Measurements from ENCODE around the gene SNRPF.

The SNRPF gene

DNA sequence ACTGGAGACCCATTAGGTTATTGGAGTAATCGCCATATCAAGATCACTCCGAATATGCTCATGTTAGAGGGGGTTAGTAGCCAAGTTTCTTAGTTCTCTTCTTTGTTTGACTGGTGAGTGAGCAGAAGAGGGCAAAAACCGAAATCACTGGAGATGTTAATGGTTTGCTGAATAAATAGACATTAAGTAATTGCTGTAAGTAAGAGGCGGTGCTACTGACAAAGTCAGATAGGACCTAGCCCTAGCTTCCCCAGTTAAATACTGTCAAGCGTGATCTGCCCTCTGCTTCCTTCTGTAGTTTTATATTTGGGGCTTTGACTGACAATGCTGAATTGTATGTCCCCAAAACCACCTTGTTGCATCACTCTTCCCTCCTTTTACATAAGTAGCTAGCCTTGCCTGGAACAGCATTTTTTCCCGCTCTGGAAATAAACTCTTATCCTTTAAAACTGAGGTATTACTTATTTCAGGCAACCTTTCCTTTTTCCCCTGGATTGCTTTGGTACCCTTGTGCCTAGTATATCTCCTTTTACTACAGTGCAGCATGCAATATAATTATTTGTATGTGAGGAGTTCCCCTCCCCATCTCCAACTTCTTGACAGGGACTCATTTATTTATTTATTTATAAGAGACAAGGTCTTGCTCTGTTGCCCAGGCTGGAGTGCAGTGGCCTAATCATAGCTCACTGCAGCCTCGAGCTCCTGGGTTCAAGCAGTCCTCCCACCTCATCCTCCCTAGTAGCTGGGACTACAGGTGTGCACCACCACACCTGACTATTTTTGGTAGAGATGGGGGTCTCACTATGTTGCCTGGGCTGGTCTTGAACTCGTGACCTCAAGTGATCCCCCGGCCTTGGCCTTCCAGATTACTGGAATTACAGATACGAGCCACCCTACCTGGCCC is 1.4 kb downstream of the SNRPF start:
- no peak for DNase-seq

GRCh38 chr12:95862038-95862437 is 3.3 kb downstream of the SNRPF start:
- no peak for DNase-seq

DNA sequence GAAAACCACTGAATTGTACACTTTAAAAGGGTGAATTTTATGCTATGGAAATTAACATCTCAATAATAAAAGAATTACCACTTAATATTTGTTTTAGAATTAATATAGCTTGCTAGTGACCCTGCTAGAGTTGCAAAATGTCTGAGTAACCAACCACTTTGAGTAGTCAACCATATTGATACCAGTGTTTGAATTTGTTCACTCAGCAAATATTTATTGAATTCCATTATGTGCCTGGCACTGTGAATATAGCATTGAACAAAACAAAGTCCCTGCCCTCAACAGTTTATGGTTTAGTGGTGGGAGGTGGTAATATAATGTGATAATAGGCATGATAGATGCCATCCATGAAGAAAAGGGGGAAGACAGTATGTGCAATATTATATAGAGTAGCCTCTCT is 4.6 kb downstream of the SNRPF start:
- DNase-seq, result no peak

GRCh38 chr12:95870897-95871296 is 12.1 kb downstream of the SNRPF start:
- DNase-seq, result no peak

DNA sequence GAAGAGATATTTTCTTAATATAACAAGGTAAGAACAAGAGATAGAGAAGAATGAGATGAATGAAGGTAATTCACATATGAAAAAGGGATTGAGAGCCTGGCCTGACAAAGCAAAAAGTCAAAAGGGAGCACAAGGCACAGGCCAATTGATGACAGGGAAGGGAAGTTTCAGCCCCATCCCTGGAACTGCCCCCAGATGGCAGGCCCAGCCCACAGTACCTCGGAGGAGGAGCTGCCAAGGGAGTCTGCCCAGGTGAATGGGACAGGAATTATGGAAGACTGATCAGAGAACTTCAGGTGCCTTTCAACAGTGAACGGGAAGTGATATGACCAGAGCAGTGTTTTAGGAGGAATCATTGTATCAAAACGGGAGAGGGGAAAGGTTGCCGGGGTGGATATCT is 15.7 kb downstream of the SNRPF start:
- no peak for DNase-seq

- DNase-seq, result no peak
Measured at GRCh38 chr12:95877622-95878021, 18.9 kb downstream of the SNRPF start.

- DNase-seq, result no peak
Measured at GRCh38 chr12:95880895-95881294, 22.1 kb downstream of the SNRPF start.

DNA sequence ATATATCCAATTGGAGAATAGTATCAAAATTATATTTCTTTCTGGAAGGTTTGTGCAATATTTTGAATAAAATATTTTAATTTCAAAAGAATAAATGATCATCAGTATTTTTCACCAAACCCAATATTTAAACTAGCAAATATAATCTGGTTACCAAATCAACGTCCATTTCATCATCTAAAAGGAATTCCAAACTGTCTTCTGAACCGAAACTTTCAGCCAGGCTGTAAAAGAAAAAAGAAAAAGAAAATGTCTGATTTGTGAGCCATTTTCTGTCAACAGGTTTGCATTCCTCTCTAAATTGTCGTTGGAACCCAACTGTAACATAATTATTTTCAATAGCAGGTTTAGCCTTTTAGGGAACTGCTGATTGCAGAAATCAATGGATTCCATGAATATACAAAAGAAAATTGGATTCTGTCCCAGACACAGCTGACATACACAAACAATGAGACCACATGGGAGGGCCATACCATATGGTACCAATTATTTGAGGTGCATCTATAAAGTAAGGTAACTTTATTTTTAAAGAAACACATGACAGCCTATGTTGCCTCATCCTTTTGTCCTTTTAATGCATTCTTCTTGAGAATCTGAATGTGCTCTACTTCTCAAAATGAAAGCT is 22.7 kb downstream of the SNRPF start:
- no peak for DNase-seq

DNA sequence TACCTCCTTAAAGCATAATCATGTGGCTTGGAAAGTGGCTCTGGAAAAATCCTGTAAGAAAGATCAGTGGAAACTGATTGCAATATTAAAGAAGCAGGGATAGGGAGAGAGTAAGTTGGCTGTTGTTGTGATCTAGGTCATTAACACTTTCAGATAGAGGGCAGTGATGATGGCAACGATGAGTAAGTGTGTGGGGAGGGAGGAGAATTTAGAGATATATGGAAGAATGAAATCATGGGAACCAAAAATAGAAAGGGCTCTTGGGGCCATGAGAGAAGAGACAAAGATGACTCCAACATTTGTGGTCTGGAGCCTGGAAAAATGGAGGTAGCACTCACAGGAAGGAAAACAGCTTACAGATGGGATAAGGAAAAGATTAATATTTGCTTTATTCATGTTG is 23.3 kb downstream of the SNRPF start:
- DNase-seq, result no peak

- DNase-seq, result no peak
Measured at GRCh38 chr12:95882873-95883272, 24.1 kb downstream of the SNRPF start.

DNA sequence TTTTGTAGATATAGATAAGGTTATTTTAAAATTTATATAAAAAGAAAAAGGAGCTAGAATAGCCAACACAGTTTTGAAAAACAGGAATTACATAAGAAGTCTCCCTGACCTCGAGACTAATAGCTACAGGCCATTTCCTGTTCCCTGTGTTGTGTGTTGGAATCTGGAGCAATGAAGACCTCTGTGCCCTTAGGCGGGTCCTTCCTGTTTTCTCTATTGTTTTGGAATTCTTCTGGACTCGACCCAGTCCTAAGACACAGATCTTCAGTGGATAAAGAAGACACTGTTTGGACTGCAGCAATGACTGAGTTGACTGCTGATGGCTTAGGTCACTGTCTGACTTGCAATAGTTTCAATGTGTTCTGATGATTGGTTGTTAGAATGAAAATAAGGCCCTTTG is 26.2 kb downstream of the SNRPF start:
- peak; percentile 19 to 45 for DNase-seq

GRCh38 chr12:95887311-95887710 is 28.6 kb downstream of the SNRPF start:
- DNase-seq, result no peak

DNA sequence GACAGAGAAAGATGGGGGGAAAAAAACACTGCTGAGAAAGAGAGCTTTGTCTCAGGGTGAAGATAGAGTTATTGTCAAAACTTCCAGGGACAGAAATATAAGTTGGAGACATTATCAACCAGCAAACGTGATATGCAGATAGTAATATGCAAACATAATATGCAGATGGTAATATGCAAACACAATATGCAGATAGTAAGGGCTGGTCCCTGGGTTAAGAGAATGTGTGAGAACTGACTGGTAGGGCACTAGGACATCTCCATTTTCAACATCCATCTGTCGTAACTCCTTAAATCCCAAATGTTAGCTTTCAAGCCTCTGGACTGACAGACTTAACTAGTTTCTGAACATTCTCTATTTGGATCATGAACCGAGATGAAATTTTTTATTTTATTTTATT is 32.2 kb downstream of the SNRPF start:
- DNase-seq, result no peak

GRCh38 chr12:95896846-95897245 is 38.1 kb downstream of the SNRPF start:
- DNase-seq, result no peak

DNA sequence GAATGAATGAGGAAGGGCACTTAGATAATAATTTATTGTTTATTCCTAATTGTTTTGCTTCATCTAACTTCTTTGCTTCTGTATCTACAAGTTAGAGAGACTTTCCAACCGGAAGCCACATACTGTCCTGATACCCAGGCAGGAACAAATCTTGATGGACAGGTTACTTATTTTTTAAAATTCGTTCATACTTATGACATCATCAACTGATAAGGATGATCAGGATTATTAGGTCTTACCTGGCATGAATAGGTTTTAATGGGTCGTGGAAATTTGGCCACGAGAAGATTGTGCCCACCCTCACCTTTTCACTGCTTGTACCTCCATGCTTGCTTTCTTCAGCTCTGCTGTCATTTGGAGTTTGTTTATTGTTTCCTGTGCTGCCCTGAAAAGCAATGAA is 39.3 kb downstream of the SNRPF start:
- no peak for DNase-seq

GRCh38 chr12:95908573-95908972 is 49.8 kb downstream of the SNRPF start:
- no peak for DNase-seq

DNA sequence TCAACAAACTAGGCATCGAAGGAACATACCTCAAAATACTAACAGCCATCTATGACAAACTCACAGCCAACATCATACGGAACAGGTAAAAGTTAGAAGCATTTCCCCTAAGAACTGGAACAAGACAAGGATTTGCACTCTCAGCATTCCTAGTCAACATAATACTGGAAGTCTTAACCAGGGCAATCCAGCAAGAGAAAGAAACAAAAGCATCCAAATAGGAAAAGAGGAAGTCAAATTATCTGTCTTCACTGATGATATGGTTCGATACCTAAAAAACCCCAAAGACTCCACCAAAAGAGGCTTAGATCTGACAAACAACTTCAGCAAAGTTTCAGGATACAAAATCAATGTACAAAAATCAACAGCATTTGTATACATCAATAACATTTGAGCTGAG is 51.1 kb downstream of the SNRPF start:
- no peak for DNase-seq

Measured in inflammatory macrophage (primary cell).